Neural progenitor cell (in vitro differentiated cells): ENCODE results near the gene PANX3. TPM values are rescaled to one million over a fixed set of nuclear protein-coding genes. Genes with fewer than 3 reads are reported as not detected.

ENCODE experiments used
- DNase-seq: peaks from one replicate; pipeline ENCODE4 v3.0.0-alpha.2; 2016; ENCODE audit warnings: low spot score
- H2AFZ ChIP-seq: fragments of 200-600 bp; sonication (generic); replicated peaks from 2 replicates; pipeline ENCODE4 v1.6.1; 2016; ENCODE audit warnings: antibody characterized with exemption
- H3F3A ChIP-seq: fragments of 200-600 bp; sonication (generic); 2 replicates; pipeline ENCODE4 v1.6.1; 2016; ENCODE audit warnings: antibody characterized with exemption, low read depth
- H3K27ac ChIP-seq: fragments of 200-600 bp; sonication (generic); 2 replicates; pipeline ENCODE4 v1.5.1; 2016; ENCODE audit warnings: mild to moderate bottlenecking
- H3K27me3 ChIP-seq: fragments of 200-600 bp; sonication (generic); 2 replicates; pipeline ENCODE4 v1.6.1; 2016; ENCODE audit warnings: mild to moderate bottlenecking, moderate library complexity
- H3K36me3 ChIP-seq: fragments of 200-600 bp; sonication (generic); 2 replicates; pipeline ENCODE4 v1.5.1; 2016
- H3K4me1 ChIP-seq: fragments of 200-600 bp; sonication (generic); 2 replicates; pipeline ENCODE4 v1.6.1; 2016; ENCODE audit warnings: mixed run types
- H3K4me2 ChIP-seq: fragments of 200-600 bp; sonication (generic); 2 replicates; pipeline ENCODE4 v1.6.1; 2016
- H3K4me3 ChIP-seq: fragments of 200-600 bp; sonication (generic); 2 replicates; pipeline ENCODE4 v1.5.1; 2016
- H3K79me2 ChIP-seq: fragments of 200-600 bp; sonication (generic); 2 replicates; pipeline ENCODE4 v1.6.1; 2016; ENCODE audit warnings: low read depth
- H3K9ac ChIP-seq: fragments of 200-600 bp; sonication (generic); 2 replicates; pipeline ENCODE4 v1.6.1; 2016
- H3K9me3 ChIP-seq: fragments of 200-600 bp; sonication (generic); 2 replicates; pipeline ENCODE4 v1.5.1; 2016; ENCODE audit warnings: low read depth
- H4K20me1 ChIP-seq: fragments of 200-600 bp; sonication (generic); 2 replicates; pipeline ENCODE4 v1.6.1; 2016; ENCODE audit warnings: low read depth
- H3K27ac Mint-ChIP-seq: 3 replicates; pipeline ENCODE4 v1.8.0; 2021; ENCODE audit warnings: mixed read lengths
- H3K27me3 Mint-ChIP-seq: 2 replicates; pipeline ENCODE4 v1.8.0; 2022; ENCODE audit warnings: low read depth, mild to moderate bottlenecking, inconsistent platforms, moderate library complexity, mixed read lengths; ENCODE audit not compliant: insufficient read depth
- H3K36me3 Mint-ChIP-seq: 3 replicates; pipeline ENCODE4 v1.8.0; 2021; ENCODE audit warnings: mixed read lengths
- H3K4me1 Mint-ChIP-seq: 3 replicates; pipeline ENCODE4 v1.8.0; 2021; ENCODE audit warnings: mixed read lengths
- H3K4me3 Mint-ChIP-seq: 3 replicates; pipeline ENCODE4 v1.8.0; 2021; ENCODE audit warnings: mild to moderate bottlenecking, moderate library complexity, mixed read lengths
- H3K9me3 Mint-ChIP-seq: 3 replicates; pipeline ENCODE4 v1.8.0; 2020; ENCODE audit warnings: mixed read lengths
- CTCF ChIP-seq: fragments of 200-600 bp; sonication (generic); IDR thresholded peaks from 2 replicates; pipeline ENCODE4 v1.5.1; 2017; ENCODE audit warnings: antibody characterized with exemption, mild to moderate bottlenecking
- EZH2 ChIP-seq: fragments of 200-600 bp; sonication (generic); IDR thresholded peaks from 2 replicates; pipeline ENCODE4 v1.6.1; 2017; ENCODE audit warnings: antibody characterized with exemption, mild to moderate bottlenecking, moderate library complexity
- EZH2phosphoT487 ChIP-seq: fragments of 200-600 bp; sonication (generic); IDR thresholded peaks from 2 replicates; pipeline ENCODE4 v1.6.1; 2017; ENCODE audit warnings: antibody characterized with exemption
- total RNA-seq: library from RNA; depleted of rRNA; stranded (reverse); fragments of >200 nt; gene quantifications from 2 replicates; pipeline ENCODE4 v1.2.3, GENCODE V29; 2015; ENCODE audit warnings: low replicate concordance

Gene PANX3
- total RNA-seq, 1 donor from 2014 or later: not detected

- Histone ChIP-seq H3F3A (peaks cover 20% of the 10 kb centered on the region), H3K4me2 (no peak overlapping the region), H3K79me2 (no peaks in the 10 kb centered on the region), H2AFZ (no peak overlapping the region), H3K36me3 (no peaks in the 10 kb centered on the region), H3K4me3 (no peak overlapping the region), H3K27me3 (no peaks in the 10 kb centered on the region), H3K27ac (no peak overlapping the region), H3K9me3 (no peaks in the 10 kb centered on the region), H3K9ac (no peak overlapping the region), H3K4me1 (peaks cover 20% of the 10 kb centered on the region), H4K20me1 (no peaks in the 10 kb centered on the region)
- H3K4me1 Mint-ChIP-seq: peaks cover 33% of the 10 kb centered on the region
- H3K4me3 Mint-ChIP-seq: no peak overlapping the region
- H3K9me3 Mint-ChIP-seq: no peaks in the 10 kb centered on the region
- DNase-seq: no peak
- no peak for TF ChIP-seq EZH2
- TF ChIP-seq CTCF: no peak
- no peak for TF ChIP-seq EZH2phosphoT487
- H3K36me3 Mint-ChIP-seq: peaks cover 3% of the 10 kb centered on the region
- no peaks in the 10 kb centered on the region for H3K27me3 Mint-ChIP-seq
- H3K27ac Mint-ChIP-seq: no peak overlapping the region
Observed at GRCh38 chr11:124658986-124659385, 47.8 kb downstream of the PANX3 start.

GRCh38 chr11:124661553-124661952 is 50.3 kb downstream of the PANX3 start:
- peaks cover 14% of the 10 kb centered on the region for H3K4me1 ChIP-seq
- peaks cover 6% of the 10 kb centered on the region for H3K36me3 Mint-ChIP-seq
- peaks cover 14% of the 10 kb centered on the region for H3F3A ChIP-seq
- no peaks in the 10 kb centered on the region for H3K27me3 Mint-ChIP-seq
- no peaks in the 10 kb centered on the region for H3K9me3 ChIP-seq
- H4K20me1 ChIP-seq: no peaks in the 10 kb centered on the region
- H3K4me2 ChIP-seq: no peak overlapping the region
- H3K27ac ChIP-seq: no peak overlapping the region
- no peaks in the 10 kb centered on the region for H3K27me3 ChIP-seq
- no peak overlapping the region for H3K9ac ChIP-seq
- no peak overlapping the region for H3K4me3 Mint-ChIP-seq
- H3K4me1 Mint-ChIP-seq: peaks cover 26% of the 10 kb centered on the region
- H3K4me3 ChIP-seq: no peak overlapping the region
- H3K27ac Mint-ChIP-seq: no peak overlapping the region
- TF ChIP-seq CTCF: no peak
- TF ChIP-seq EZH2phosphoT487: no peak
- no peak for TF ChIP-seq EZH2
- H3K79me2 ChIP-seq: no peaks in the 10 kb centered on the region
- no peaks in the 10 kb centered on the region for H3K36me3 ChIP-seq
- H2AFZ ChIP-seq: no peak overlapping the region
- no peak for DNase-seq
- no peaks in the 10 kb centered on the region for H3K9me3 Mint-ChIP-seq

DNA sequence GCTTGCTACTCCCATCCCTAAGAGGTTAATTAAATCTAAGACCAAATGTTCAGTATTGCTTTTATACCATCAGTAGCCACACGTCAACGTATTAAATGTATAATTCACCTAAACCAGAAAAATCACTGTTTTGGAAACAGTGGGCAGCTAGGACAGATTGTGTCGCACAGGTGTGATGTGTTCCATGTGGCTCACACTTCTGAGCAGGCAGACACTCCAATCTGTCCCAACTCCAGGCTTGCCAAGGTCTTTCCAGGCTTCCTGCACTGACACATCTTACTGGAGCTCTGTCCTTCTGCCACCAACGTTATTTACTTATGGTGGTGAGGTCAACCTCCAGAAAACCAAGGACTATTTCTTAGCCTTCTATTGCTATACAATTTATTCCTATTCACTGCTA is 50.9 kb downstream of the PANX3 start:
- no peak for DNase-seq
- H3K4me1 ChIP-seq: peaks cover 9% of the 10 kb centered on the region
- H3K4me2 ChIP-seq: no peak overlapping the region
- H3K27ac ChIP-seq: no peak overlapping the region
- Mint-ChIP-seq H3K36me3 (peaks cover 6% of the 10 kb centered on the region), H3K9me3 (no peaks in the 10 kb centered on the region), H3K27me3 (no peaks in the 10 kb centered on the region), H3K4me1 (peaks cover 20% of the 10 kb centered on the region), H3K4me3 (no peak overlapping the region), H3K27ac (no peak overlapping the region)
- H3K36me3 ChIP-seq: no peaks in the 10 kb centered on the region
- no peaks in the 10 kb centered on the region for H4K20me1 ChIP-seq
- H3K9ac ChIP-seq: no peak overlapping the region
- H3K9me3 ChIP-seq: no peaks in the 10 kb centered on the region
- no peak for TF ChIP-seq EZH2
- no peak for TF ChIP-seq EZH2phosphoT487
- TF ChIP-seq CTCF: no peak
- H3K27me3 ChIP-seq: no peaks in the 10 kb centered on the region
- H3K79me2 ChIP-seq: no peaks in the 10 kb centered on the region
- H3F3A ChIP-seq: peaks cover 9% of the 10 kb centered on the region
- no peak overlapping the region for H3K4me3 ChIP-seq
- H2AFZ ChIP-seq: no peak overlapping the region
